Loucy (cell line): Measurements from ENCODE around the gene SV2A.
"Not testable (repeated sequence)": the region's sequence is repeated elsewhere in the genome, so short reads cannot be mapped to it uniquely, and the experiment has no call there.

Experiments
- H2AFZ ChIP-seq: fragments of 200-600 bp; sonication (generic); 2 replicates; pipeline ENCODE4 v1.6.0; 2016; ENCODE audit warnings: antibody characterized with exemption, mild to moderate bottlenecking, low read length, moderate library complexity
- H3F3A ChIP-seq: fragments of 200-600 bp; 2 replicates; pipeline ENCODE4 v1.6.0; 2016; ENCODE audit warnings: antibody characterized with exemption, low read depth, mild to moderate bottlenecking
- H3K27me3 ChIP-seq: fragments of 200-600 bp; sonication (generic); 2 replicates; pipeline ENCODE4 v1.6.1; 2014; ENCODE audit warnings: low read length, mild to moderate bottlenecking; ENCODE audit not compliant: insufficient read depth, poor library complexity, severe bottlenecking
- H3K36me3 ChIP-seq: fragments of 200-600 bp; sonication (generic); 2 replicates; pipeline ENCODE4 v1.6.1; 2016; ENCODE audit warnings: low read length; ENCODE audit not compliant: insufficient read depth
- H3K4me1 ChIP-seq: fragments of 200-600 bp; sonication (generic); 2 replicates; pipeline ENCODE4 v1.5.1; 2014; ENCODE audit warnings: low read length, mild to moderate bottlenecking; ENCODE audit not compliant: insufficient read depth, poor library complexity, severe bottlenecking
- H3K4me2 ChIP-seq: fragments of 200-600 bp; sonication (generic); 2 replicates; pipeline ENCODE4 v1.6.0; 2014; ENCODE audit warnings: antibody characterized with exemption, low read length, low read depth, mild to moderate bottlenecking; ENCODE audit not compliant: poor library complexity, severe bottlenecking
- H3K4me3 ChIP-seq: fragments of 200-600 bp; sonication (generic); 2 replicates; pipeline ENCODE4 v1.5.1; 2014; ENCODE audit warnings: low read length, mild to moderate bottlenecking, mixed read lengths; ENCODE audit not compliant: poor library complexity, severe bottlenecking
- H3K79me2 ChIP-seq: fragments of 200-600 bp; sonication (generic); 2 replicates; pipeline ENCODE4 v1.6.1; 2014; ENCODE audit warnings: low read length; ENCODE audit not compliant: insufficient read depth
- H3K9ac ChIP-seq: fragments of 200-600 bp; sonication (generic); 2 replicates; pipeline ENCODE4 v1.6.0; 2014; ENCODE audit warnings: mild to moderate bottlenecking, low read depth, low read length, moderate library complexity; ENCODE audit not compliant: poor library complexity, severe bottlenecking
- H3K9me2 ChIP-seq: fragments of 200-600 bp; sonication (generic); replicated peaks from 2 replicates; pipeline ENCODE4 v1.6.1; 2016; ENCODE audit warnings: low read depth, low read length, mixed read lengths
- H3K9me3 ChIP-seq: fragments of 200-600 bp; sonication (generic); 2 replicates; pipeline ENCODE4 v1.6.1; 2014; ENCODE audit warnings: mild to moderate bottlenecking, antibody characterized with exemption, low read length, low read depth; ENCODE audit not compliant: insufficient read depth
- H4K20me1 ChIP-seq: fragments of 200-600 bp; sonication (generic); 2 replicates; pipeline ENCODE4 v1.6.0; 2014; ENCODE audit warnings: antibody characterized with exemption, low read length, mild to moderate bottlenecking; ENCODE audit not compliant: insufficient read depth, poor library complexity, severe bottlenecking
- CTCF ChIP-seq: fragments of 200-600 bp; sonication (generic); conservative IDR thresholded peaks from 2 replicates; pipeline ENCODE4 v1.5.1; 2014; ENCODE audit warnings: mild to moderate bottlenecking, antibody characterized with exemption, low read length
- EZH2phosphoT487 ChIP-seq: fragments of 200-600 bp; IDR thresholded peaks from 2 replicates; pipeline ENCODE4 v1.6.1; 2018; ENCODE audit warnings: antibody characterized with exemption, mild to moderate bottlenecking, moderate library complexity, borderline replicate concordance

Gene SV2A

GRCh38 chr1:149888247-149888998 lies 29.2 kb downstream of the SV2A start:
- no peaks in the 10 kb centered on the region for H3K27me3 ChIP-seq
- TF ChIP-seq EZH2phosphoT487 (no peak), CTCF (peak; percentile 74)
- peak overlapping the region; percentile 87 for H3K4me2 ChIP-seq
- peak overlapping the region; percentile 97 for H3K9ac ChIP-seq
- peaks cover 12% of the 10 kb centered on the region for H3K79me2 ChIP-seq
- no peaks in the 10 kb centered on the region for H3K36me3 ChIP-seq
- H4K20me1 ChIP-seq: no peaks in the 10 kb centered on the region
- no peaks in the 10 kb centered on the region for H3K9me2 ChIP-seq
- H3F3A ChIP-seq: peaks cover 21% of the 10 kb centered on the region
- H2AFZ ChIP-seq: peak overlapping the region; percentile 72
- peaks cover 23% of the 10 kb centered on the region for H3K4me1 ChIP-seq
- no peaks in the 10 kb centered on the region for H3K9me3 ChIP-seq
- H3K4me3 ChIP-seq: peak overlapping the region; percentile 79

- peak overlapping the region; percentile 87 for H3K4me2 ChIP-seq
- H3K4me3 ChIP-seq: peak overlapping the region; percentile 79
- no peak overlapping the region for H2AFZ ChIP-seq
Observed at GRCh38 chr1:149887456-149888246, 30.0 kb downstream of the SV2A start.

GRCh38 chr1:149887196-149887455 lies 30.5 kb downstream of the SV2A start:
- peak overlapping the region; percentile 97 for H3K9ac ChIP-seq

More at GRCh38 chr1:149887456-149888246, 30.0 kb downstream of the SV2A start:
- H3F3A ChIP-seq: peaks cover 21% of the 10 kb centered on the region
- H3K4me1 ChIP-seq: peaks cover 24% of the 10 kb centered on the region
- TF ChIP-seq EZH2phosphoT487: no peak
- TF ChIP-seq CTCF: no peak
- no peaks in the 10 kb centered on the region for H3K9me2 ChIP-seq
- no peaks in the 10 kb centered on the region for H3K27me3 ChIP-seq
- peaks cover 16% of the 10 kb centered on the region for H3K79me2 ChIP-seq
- peak overlapping the region; percentile 97 for H3K9ac ChIP-seq
- H4K20me1 ChIP-seq: no peaks in the 10 kb centered on the region
- no peaks in the 10 kb centered on the region for H3K36me3 ChIP-seq
- H3K9me3 ChIP-seq: no peaks in the 10 kb centered on the region

More at GRCh38 chr1:149887196-149887455, 30.5 kb downstream of the SV2A start:
- Histone ChIP-seq H3K4me2 (peak overlapping the region; percentile 87), H3K4me1 (peaks cover 24% of the 10 kb centered on the region), H3K79me2 (peaks cover 16% of the 10 kb centered on the region), H3F3A (peaks cover 21% of the 10 kb centered on the region), H3K4me3 (peak overlapping the region; percentile 79)
- not testable (repeated sequence) for H3K36me3 ChIP-seq, H2AFZ ChIP-seq, H3K9me3 ChIP-seq, H3K9me2 ChIP-seq, H4K20me1 ChIP-seq, H3K27me3 ChIP-seq
